Measurements from ENCODE around the gene SKI. TPM values are rescaled to one million over a fixed set of nuclear protein-coding genes. Genes with fewer than 3 reads are reported as not detected.

The SKI gene
- total RNA-seq, 4 donors from 2014 or later: 24.4 to 52.4 (median 32.2) TPM

- TF ChIP-seq POLR2AphosphoS5 (IDR thresholded peaks at IDR 0.05) (no peak), POLR2A (IDR thresholded peaks at IDR 0.05) (no peak), EP300 (IDR thresholded peaks at IDR 0.05; ENCODE audit: low read depth) (no peak), CTCF (IDR thresholded peaks at IDR 0.05) (no peak)
- in situ Hi-C loops (cut with MboI; ENCODE audit: low pct_ligation_motif_present in 1 of 4, low pct_unique_long_range_greater_than_20kb in 1 of 4, low sequenced_read_pairs in 3 of 4) (no loop called here), intact Hi-C loops (cut with DNase I; ENCODE audit: low total_unique reads) (loop anchor here (5.0 kb wide), 1 partner anchor 41 kb away; no protein-coding TSS in a partner anchor)
- 64% methylated on average over 14 of the region's 16 CpGs; no CpG with 5 or more reads in 1 of the 2 donors for WGBS, 2 donors (ENCODE audit: low coverage in 1 of 2)
- H3K9me3 ChIP-seq: no peaks in the 10 kb centered on the region
- H3K4me3 ChIP-seq: no peak overlapping the region
- peaks cover 46 to 69% (median 65%) of the 10 kb centered on the region in 4 donors for H3K4me1 ChIP-seq
- H3K27me3 ChIP-seq: no peaks in the 10 kb centered on the region
- DNase-seq: no peak
- H3K27ac ChIP-seq: peak overlapping the region; percentile 65 to 72 (median 66)
- no peaks in the 10 kb centered on the region for H3K36me3 ChIP-seq
Measured at GRCh38 chr1:2278591-2279209, 50.6 kb downstream of the SKI start.

GRCh38 chr1:2279210-2279639, 51.1 kb downstream of the SKI start:
- in situ Hi-C loops (cut with MboI; ENCODE audit: low pct_ligation_motif_present in 1 of 4, low pct_unique_long_range_greater_than_20kb in 1 of 4, low sequenced_read_pairs in 3 of 4): no loop called here
- no peaks in the 10 kb centered on the region for H3K27me3 ChIP-seq
- H3K4me1 ChIP-seq: peaks cover 41 to 69% (median 62%) of the 10 kb centered on the region in 4 donors
- H3K9me3 ChIP-seq: no peaks in the 10 kb centered on the region
- intact Hi-C loops (cut with DNase I; ENCODE audit: low total_unique reads): loop anchor here (5.0 kb wide), 1 partner anchor 42 kb away; no protein-coding TSS in a partner anchor
- 34% methylated on average over 7 of the region's 13 CpGs; no CpG with 5 or more reads in 1 of the 2 donors for WGBS, 2 donors (ENCODE audit: low coverage in 1 of 2)
- DNase-seq: no peak
- peak overlapping the region; percentile 65 to 72 (median 66) for H3K27ac ChIP-seq
- no peaks in the 10 kb centered on the region for H3K36me3 ChIP-seq
- H3K4me3 ChIP-seq: no peak overlapping the region
- no peak for TF ChIP-seq EP300 (IDR thresholded peaks at IDR 0.05; ENCODE audit: low read depth)
- no peak for TF ChIP-seq POLR2AphosphoS5 (IDR thresholded peaks at IDR 0.05)
- TF ChIP-seq POLR2A (IDR thresholded peaks at IDR 0.05): no peak
- no peak for TF ChIP-seq CTCF (IDR thresholded peaks at IDR 0.05)

- no peak for DNase-seq
Measured at GRCh38 chr1:2279817-2280216, 51.7 kb downstream of the SKI start.

More at GRCh38 chr1:2279817-2280216, 51.7 kb downstream of the SKI start:
- no peaks in the 10 kb centered on the region for H3K36me3 ChIP-seq
- peaks cover 35 to 63% (median 56%) of the 10 kb centered on the region in 4 donors for H3K4me1 ChIP-seq
- H3K27me3 ChIP-seq: no peaks in the 10 kb centered on the region
- no peaks in the 10 kb centered on the region for H3K9me3 ChIP-seq
- peak overlapping the region; percentile 65 to 72 (median 66) for H3K27ac ChIP-seq
- TF ChIP-seq POLR2A (IDR thresholded peaks at IDR 0.05): no peak
- TF ChIP-seq POLR2AphosphoS5 (IDR thresholded peaks at IDR 0.05): no peak
- no peak for TF ChIP-seq CTCF (IDR thresholded peaks at IDR 0.05)
- TF ChIP-seq EP300 (IDR thresholded peaks at IDR 0.05; ENCODE audit: low read depth): no peak
- in situ Hi-C loops (cut with MboI; ENCODE audit: low pct_ligation_motif_present in 1 of 4, low pct_unique_long_range_greater_than_20kb in 1 of 4, low sequenced_read_pairs in 3 of 4): no loop called here
- WGBS, 2 donors (ENCODE audit: low coverage in 1 of 2): 49% methylated on average over 9 of the region's 9 CpGs; no CpG with 5 or more reads in 1 of the 2 donors
- intact Hi-C loops (cut with DNase I; ENCODE audit: low total_unique reads): loop anchor here (5.0 kb wide), 1 partner anchor 43 kb away; no protein-coding TSS in a partner anchor
- no peak overlapping the region for H3K4me3 ChIP-seq

All from transverse colon (tissue), 4 donors.